NK-92 treated with Interleukin-12 subunit alpha and Interleukin-12 subunit beta, amount 100 ng/mL, for 24 hours (cell line): ENCODE measurements around the gene HES5.

ENCODE experiments used
- DNase-seq: peaks from one replicate; lab custom pipeline; 2025; lab: John Stamatoyannopoulos, UW

The HES5 gene

GRCh38 chr1:2499986-2500596 is 30.0 kb downstream of the HES5 start:
- DNase-seq, result no peak

GRCh38 chr1:2499260-2499659 is 30.8 kb downstream of the HES5 start:
- no peak for DNase-seq

GRCh38 chr1:2498648-2499047 is 31.4 kb downstream of the HES5 start:
- no peak for DNase-seq

- no peak for DNase-seq
Measured at GRCh38 chr1:2497891-2498290, 32.2 kb downstream of the HES5 start.

GRCh38 chr1:2496746-2497145 is 33.3 kb downstream of the HES5 start:
- DNase-seq, result no peak

GRCh38 chr1:2496087-2496622 is 33.9 kb downstream of the HES5 start:
- no peak for DNase-seq

GRCh38 chr1:2495546-2495945 is 34.5 kb downstream of the HES5 start:
- no peak for DNase-seq

GRCh38 chr1:2495026-2495425 is 35.0 kb downstream of the HES5 start:
- DNase-seq, result no peak

- no peak for DNase-seq
Measured at GRCh38 chr1:2494323-2494693, 35.8 kb downstream of the HES5 start.

GRCh38 chr1:2493691-2494322 is 36.3 kb downstream of the HES5 start:
- DNase-seq, result no peak

GRCh38 chr1:2493218-2493617 is 36.8 kb downstream of the HES5 start:
- no peak for DNase-seq

- no peak for DNase-seq
Measured at GRCh38 chr1:2492091-2492490, 38.0 kb downstream of the HES5 start.

GRCh38 chr1:2489615-2490014 is 40.4 kb downstream of the HES5 start:
- no peak for DNase-seq

- DNase-seq, result no peak
Measured at GRCh38 chr1:2488688-2489087, 41.4 kb downstream of the HES5 start.

GRCh38 chr1:2486558-2486957 is 43.5 kb downstream of the HES5 start:
- no peak for DNase-seq

- DNase-seq, result no peak
Measured at GRCh38 chr1:2486041-2486440, 44.0 kb downstream of the HES5 start.

GRCh38 chr1:2483970-2484369 is 46.1 kb downstream of the HES5 start:
- no peak for DNase-seq

GRCh38 chr1:2483026-2483425 is 47.0 kb downstream of the HES5 start:
- DNase-seq, result no peak

GRCh38 chr1:2482588-2482987 is 47.5 kb downstream of the HES5 start:
- DNase-seq, result no peak

- DNase-seq, result no peak
Measured at GRCh38 chr1:2481885-2482284, 48.2 kb downstream of the HES5 start.

- DNase-seq, result no peak
Measured at GRCh38 chr1:2480986-2481364, 49.1 kb downstream of the HES5 start.

GRCh38 chr1:2480236-2480985 is 49.7 kb downstream of the HES5 start:
- no peak for DNase-seq

GRCh38 chr1:2479618-2480017 is 50.4 kb downstream of the HES5 start:
- DNase-seq, result no peak
